Body of pancreas (tissue), 4 donors: ENCODE measurements around the gene RPUSD1.

Experiments used
- CTCF ChIP-seq, 7 experiments: fragments of 450-650 bp in 4 of 7; fragments of 200-600 bp in 3 of 7; sonication (generic) in 3 of 7; IDR thresholded peaks; one replicate each; pipeline ENCODE4 v1.5.1; 2016 to 2019; ENCODE audit warnings: antibody characterized with exemption in 7 of 7
- POLR2A ChIP-seq, 3 donors: fragments of 450-650 bp; IDR thresholded peaks; one replicate each; pipeline ENCODE4 v1.6.1; 2016; ENCODE audit warnings: antibody characterized with exemption in 3 of 3, mild to moderate bottlenecking in 2 of 3

GRCh38 chr16:777826-778225 is 10.4 kb downstream of the RPUSD1 start:
- TF ChIP-seq CTCF (IDR thresholded peaks at IDR 0.05) (no peak), POLR2A (IDR thresholded peaks at IDR 0.05) (no peak)
